ENCODE data around the gene GORAB. TPM values are rescaled to one million over a fixed set of nuclear protein-coding genes. Genes with fewer than 3 reads are reported as not detected.

GORAB gene
- total and polyA plus RNA-seq, 10 of the 15 experiments (the other 5 are each of a cell fraction or from before 2014, with no cell fraction given): 5.5 to 38.6 (median 10.3) TPM

GRCh38 chr1:170596701-170597100 is 64.7 kb downstream of the GORAB start (continued):
- TF ChIP-seq BCL3 (IDR thresholded peaks at IDR 0.05; ENCODE audit: borderline replicate concordance, insufficient read depth, low read depth, low read length, poor library complexity, severe bottlenecking) (no peak), ZNF622 (IDR thresholded peaks at IDR 0.05) (no peak), NFIC (IDR thresholded peaks at IDR 0.05; ENCODE audit: low read depth, low read length) (no peak)

- intact Hi-C loops (cut with micrococcal nuclease; ENCODE audit: unreplicated experiment) (loop anchor here (10.0 kb wide), 1 partner anchor 66 kb away; the partner anchor contains the start of gene PRRX1), in situ Hi-C loops (cut with MboI) (no loop called here)
- no peak overlapping the region for H3K27ac ChIP-seq (ENCODE audit: control insufficient read depth, insufficient read depth)
- SMC1A ChIA-PET (ENCODE audit: uncharacterized antibody, unreplicated experiment): interaction anchor here (0.7 to 8.7 kb wide), 5 partner anchors 15 to 94 kb away, joined by 3 to 93 read pairs (median 3); no protein-coding TSS in a partner anchor
- no peak for FAIRE-seq
- no peak overlapping the region for H3K4me2 ChIP-seq (ENCODE audit: control insufficient read depth, insufficient read depth)
- H3K4me3 ChIP-seq: no peak overlapping the region
- TF ChIP-seq NFYB (IDR thresholded peaks at IDR 0.05; ENCODE audit: insufficient read depth, low read depth, low read length) (no peak), SUPT20H (IDR thresholded peaks at IDR 0.05; ENCODE audit: borderline replicate concordance, control insufficient read depth, low read depth, low read length) (no peak), SUZ12 (IDR thresholded peaks at IDR 0.05; ENCODE audit: unreplicated experiment) (no peak), ATF7 (IDR thresholded peaks at IDR 0.05; ENCODE audit: low read depth) (peak; percentile 85), MEF2A (IDR thresholded peaks at IDR 0.05; ENCODE audit: insufficient read depth, low read depth, low read length) (no peak), E2F4 (IDR thresholded peaks at IDR 0.05; ENCODE audit: low read depth, low read length) (no peak), HDAC6 (IDR thresholded peaks at IDR 0.05; ENCODE audit: unreplicated experiment) (no peak)
- RAD21 ChIA-PET (ENCODE audit: unreplicated experiment): interaction anchor here (1.4 to 2.8 kb wide), 2 partner anchors 54 to 58 kb away, joined by 4 to 12 read pairs; no protein-coding TSS in a partner anchor
- H2AFZ ChIP-seq (ENCODE audit: control insufficient read depth, low read depth, low read length): no peak overlapping the region
- DNase-seq (ENCODE audit: low read depth, low spot score): no peak
- H3K79me2 ChIP-seq (ENCODE audit: control insufficient read depth, insufficient read depth, low read length): no peaks in the 10 kb centered on the region
- POLR2A ChIA-PET: no interaction called here
- no peaks in the 10 kb centered on the region for H3K27me3 ChIP-seq (replicated peaks in 1 of 2; ENCODE audit: control insufficient read depth in 2 of 2, insufficient read depth in 2 of 2, low read length in 1 of 2)
- no TSS peak for BruUV-seq (replicated peaks)
- H3K9me3 ChIP-seq (replicated peaks; ENCODE audit: control insufficient read depth, insufficient read depth, low read length): no peaks in the 10 kb centered on the region; the same call in 1 of the 3 replicates
- H3K4me1 ChIP-seq (ENCODE audit: control insufficient read depth, insufficient read depth, low read length): no peaks in the 10 kb centered on the region
- H3K36me3 ChIP-seq (ENCODE audit: control insufficient read depth in 2 of 2, insufficient read depth in 2 of 2, low read length in 1 of 2): no peaks in the 10 kb centered on the region
- H4K20me1 ChIP-seq (ENCODE audit: control insufficient read depth, insufficient read depth): no peaks in the 10 kb centered on the region
- CTCF ChIA-PET: interaction anchor here (1.7 kb wide), 1 partner anchor 17 kb away, joined by 5 read pairs; no protein-coding TSS in a partner anchor
- H3K9ac ChIP-seq (ENCODE audit: control insufficient read depth, insufficient read depth, low read length): no peak overlapping the region
- ATAC-seq: peak; percentile 64
- 4% methylated on average over 1 of the region's 1 CpG for WGBS (ENCODE audit: insufficient coverage, insufficient replicate concordance, low lambda C conversion rate, missing lambda C conversion rate)
These were observed 66.7 kb downstream of the GORAB start for GRCh38 chr1:170598618-170599017.
